GM21825 (cell line): Measurements from ENCODE around the gene CGB7.

ENCODE experiments used
- ATAC-seq: cut with Tn5 transposase; IDR thresholded peaks from one replicate; pipeline ENCODE4 v1.9.1; 2021; ENCODE audit warnings: mild to moderate bottlenecking, moderate library complexity; ENCODE audit not compliant: unreplicated experiment

Gene CGB7

DNA sequence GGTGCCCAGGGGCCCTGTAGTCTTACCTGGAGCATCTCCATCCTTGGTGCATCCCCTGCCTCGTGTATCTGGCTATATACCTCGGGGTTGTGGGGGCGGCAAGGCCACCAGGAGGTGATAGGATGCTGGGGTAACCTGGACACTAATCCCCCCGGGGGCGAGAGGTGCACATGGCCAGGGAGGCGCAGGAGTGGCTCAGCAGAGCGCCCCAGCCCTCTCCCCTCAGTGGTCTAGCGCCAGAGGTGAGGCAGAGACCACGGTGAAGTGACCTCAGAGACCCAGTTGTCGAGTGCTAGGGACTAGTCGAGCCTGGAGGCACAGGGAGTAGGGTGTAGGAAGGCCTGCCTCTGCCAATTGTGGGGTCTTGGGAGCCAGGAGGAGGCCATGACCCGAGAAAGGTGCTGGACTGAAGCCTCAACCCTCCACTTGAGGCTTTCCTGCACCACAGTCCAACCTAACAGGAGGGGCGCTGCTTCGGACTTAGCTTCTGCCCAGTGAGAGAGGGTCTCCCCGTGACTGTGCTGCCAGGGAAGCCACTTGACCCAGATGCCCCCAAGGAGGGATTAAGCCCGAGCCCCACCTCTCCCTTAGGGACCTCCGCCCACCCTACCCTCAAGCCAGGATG is 40.4 kb downstream of the CGB7 start, which contains the start of gene LHB:
LHB (minus strand) TSS at position 51 of the 625 bp plus-strand sequence; CDS start at position 41, 10 bp downstream.
- ATAC-seq, result no peak

DNA sequence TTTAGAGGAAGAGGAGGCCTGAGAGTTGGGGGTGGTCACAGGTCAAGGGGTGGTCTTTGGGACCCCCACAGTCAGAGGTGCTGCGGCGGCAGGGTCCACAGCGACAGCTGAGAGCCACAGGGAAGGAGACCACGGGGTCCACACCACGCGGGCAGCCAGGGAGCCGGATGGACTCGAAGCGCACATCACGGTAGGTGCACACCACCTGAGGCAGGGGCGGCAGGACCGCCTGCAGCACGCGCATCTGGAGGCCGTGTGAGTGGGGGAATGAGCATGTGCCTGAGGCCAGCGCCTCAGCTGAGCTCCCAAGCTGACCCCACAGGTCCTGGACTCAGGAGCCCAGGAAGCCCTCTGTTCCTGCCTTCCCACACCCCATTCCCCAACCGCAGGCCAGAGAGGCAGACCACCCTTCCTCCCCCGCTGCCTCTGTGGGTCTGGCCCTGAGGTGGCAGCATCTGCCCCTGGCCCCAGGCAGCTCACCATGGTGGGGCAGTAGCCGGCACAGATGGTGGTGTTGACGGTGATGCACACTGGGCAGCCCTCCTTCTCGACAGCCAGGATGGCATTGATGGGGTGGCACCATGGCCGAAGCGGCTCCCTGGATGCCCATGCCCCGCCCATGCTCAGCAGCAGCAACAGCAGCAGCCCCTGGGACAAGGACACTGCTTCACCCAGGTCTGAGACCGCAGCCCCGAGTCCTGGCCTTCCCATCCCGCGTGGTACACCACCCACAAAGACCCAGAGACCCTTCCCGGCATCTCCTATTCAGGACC is 41.3 kb downstream of the CGB7 start:
- no peak for ATAC-seq

DNA sequence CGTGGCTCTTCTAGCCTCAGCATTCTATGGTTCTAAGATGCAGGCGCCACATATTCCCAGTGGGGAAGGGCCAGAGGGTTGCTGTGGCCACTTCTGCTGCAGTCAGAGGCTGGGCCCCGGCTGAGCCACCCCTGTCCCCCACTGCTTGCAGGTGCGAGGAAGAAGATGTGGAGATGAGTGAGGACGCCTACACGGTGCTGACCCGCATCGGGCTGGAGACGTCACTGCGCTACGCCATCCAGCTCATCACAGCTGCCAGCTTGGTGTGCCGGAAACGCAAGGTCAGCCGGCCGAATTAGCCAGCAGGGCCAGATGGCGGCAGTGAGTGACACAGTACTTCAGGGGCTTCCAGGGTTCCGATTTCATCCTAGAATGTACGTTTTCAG is 42.7 kb downstream of the CGB7 start:
- no peak for ATAC-seq

DNA sequence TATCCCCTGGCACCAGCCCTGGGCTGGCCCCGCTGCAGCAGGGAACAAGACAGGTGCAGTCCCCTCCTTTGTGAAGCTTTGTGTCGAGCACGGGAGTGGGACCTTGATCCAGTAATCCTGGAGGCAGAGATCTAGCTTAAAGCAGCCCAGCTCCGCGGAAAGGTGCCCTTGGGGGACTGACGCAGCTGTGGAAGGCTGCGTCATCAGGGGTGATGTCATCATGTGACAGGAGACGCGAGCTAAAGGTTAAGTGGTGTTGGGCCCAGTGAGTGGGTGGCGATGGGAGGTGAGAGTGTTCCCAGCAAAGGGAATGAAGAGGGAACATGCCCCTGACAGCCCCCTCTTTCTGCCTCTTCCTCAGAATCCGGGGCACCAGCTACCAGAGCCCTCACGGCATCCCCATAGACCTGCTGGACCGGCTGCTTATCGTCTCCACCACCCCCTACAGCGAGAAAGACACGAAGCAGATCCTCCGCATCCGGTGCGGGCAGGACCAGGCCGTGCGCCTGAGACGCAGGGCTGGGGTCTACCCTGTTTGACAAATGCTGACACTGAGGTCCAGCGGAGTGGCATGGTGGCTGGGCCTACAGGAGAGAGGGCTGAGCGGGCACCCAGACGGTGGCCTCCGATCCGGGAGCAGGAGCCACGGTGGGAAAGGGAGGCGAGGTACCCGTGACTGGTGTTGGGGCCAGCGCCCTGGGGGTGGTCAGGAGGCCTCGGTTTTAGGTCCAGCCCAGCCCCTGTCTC is 43.3 kb downstream of the CGB7 start:
- no peak for ATAC-seq

DNA sequence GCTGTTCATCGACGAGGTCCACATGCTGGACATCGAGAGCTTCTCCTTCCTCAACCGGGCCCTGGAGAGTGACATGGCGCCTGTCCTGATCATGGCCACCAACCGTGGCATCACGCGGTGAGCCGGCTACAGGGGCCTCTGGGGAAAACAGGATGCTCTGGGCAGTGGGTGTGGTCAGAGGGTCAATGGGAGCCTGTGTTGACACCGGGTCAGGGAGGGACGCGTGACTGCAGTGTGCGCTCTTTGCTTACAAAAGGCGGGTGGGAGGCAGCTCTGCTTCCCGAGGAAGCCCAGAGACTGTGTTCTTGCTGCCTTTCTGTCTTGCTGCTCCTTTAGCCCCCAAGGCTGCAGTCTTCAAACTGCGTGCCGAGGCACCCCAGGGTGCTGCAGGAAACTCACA is 46.4 kb downstream of the CGB7 start:
- no peak for ATAC-seq

DNA sequence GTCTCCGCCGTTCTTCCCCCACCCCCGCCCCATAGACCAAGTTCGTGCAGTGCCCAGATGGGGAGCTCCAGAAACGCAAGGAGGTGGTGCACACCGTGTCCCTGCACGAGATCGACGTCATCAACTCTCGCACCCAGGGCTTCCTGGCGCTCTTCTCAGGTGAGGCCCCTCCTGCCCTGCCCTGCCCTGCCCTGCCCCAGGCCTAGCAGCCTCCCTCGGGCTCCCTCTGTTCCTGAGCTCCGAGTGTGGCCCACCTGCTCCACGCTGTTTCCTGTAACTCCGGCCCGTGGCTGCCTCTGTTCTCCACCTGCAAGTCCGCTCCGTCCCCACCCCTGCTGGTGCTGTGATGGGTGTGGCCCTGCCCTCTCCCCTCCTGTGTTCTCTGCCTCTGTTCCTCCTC is 47.1 kb downstream of the CGB7 start:
- no peak for ATAC-seq

DNA sequence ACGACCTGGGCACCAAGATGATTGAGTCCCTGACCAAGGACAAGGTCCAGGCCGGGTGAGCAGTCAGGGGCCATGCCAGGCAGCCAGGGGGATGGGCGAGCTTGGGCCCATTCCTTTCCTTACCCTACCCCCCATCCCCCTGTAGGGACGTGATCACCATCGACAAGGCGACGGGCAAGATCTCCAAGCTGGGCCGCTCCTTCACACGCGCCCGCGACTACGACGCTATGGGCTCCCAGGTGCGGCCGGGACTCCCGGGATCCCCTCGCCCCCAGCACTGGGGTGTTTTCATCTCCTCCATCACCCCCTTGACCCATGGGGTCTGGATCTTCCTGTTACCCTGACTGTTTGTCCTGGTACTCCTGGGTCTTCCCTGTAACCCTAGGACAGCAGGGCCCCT is 47.7 kb downstream of the CGB7 start:
- ATAC-seq, result no peak

DNA sequence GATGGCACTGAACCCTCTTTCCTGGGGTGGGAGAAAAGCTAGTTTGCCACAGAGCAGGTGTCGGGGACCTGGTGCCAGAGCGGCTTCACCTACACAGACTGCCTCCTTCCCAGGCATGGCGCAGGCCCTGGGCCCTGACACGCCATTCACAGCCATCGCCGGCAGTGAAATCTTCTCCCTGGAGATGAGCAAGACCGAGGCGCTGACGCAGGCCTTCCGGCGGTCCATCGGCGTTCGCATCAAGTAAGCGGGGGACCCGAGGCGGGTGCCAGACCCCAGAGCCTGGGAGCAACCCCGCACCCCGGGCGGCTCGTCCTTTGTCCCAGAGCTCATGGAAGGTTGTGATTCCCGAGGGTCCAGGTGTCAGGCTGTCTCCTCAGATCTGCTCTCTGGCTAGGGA is 50.6 kb downstream of the CGB7 start:
- ATAC-seq, result no peak

DNA sequence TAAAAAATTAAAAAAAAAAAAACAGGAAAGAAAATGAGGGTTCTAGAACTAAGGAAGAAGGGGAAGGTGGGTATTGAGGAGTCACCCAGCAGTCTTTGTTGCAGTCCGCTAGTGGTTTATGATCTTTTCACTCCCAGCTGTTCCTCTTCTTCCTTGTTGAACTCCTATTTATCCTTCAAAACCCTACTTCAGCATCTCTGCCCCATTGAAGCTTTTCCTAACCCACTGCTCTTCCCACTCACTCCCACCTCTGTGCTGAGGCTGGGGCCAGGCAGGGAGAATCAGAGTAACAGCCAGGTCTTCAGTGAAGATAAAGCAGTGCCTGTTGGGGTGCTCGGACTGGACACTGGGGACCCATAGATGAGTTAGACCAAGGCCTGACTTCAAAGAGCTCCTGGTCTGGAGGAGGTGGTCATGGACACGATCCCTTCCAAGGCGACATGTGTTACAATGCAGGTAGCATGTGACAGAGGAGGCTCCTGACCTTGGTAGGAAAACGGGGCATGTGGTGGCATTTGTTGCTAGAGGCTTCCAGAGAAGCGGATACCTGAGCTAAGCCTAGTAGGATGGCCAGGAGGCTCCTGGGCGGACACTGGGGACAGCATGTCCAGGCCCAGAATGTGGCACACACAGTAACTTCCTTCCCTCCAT is 52.5 kb downstream of the CGB7 start:
- no peak for ATAC-seq
